CD4-positive, alpha-beta T cell treated with Interleukin-15 for 4 hours (primary cell): Measurements from ENCODE around the gene ZZZ3.
"Not testable (repeated sequence)": the region's sequence is repeated elsewhere in the genome, so short reads cannot be mapped to it uniquely, and the experiment has no call there.

Experiments used
- DNase-seq: peaks from one replicate; pipeline ENCODE4 v3.0.0-alpha.2; 2020; ENCODE audit warnings: low spot score

Gene ZZZ3

GRCh38 chr1:77682460-77683159 lies at the start of gene ZZZ3:
TSS of gene ZZZ3 (minus strand) at chr1:77682658. CDS start at chr1:77633354, 49,304 bp downstream.
- DNase-seq, result peak; percentile 95

GRCh38 chr1:77732090-77732489 lies 49.6 kb upstream of the ZZZ3 start:
- no peak for DNase-seq

GRCh38 chr1:77725706-77726105 lies 43.2 kb upstream of the ZZZ3 start:
- DNase-seq, result no peak

GRCh38 chr1:77718181-77718580 lies 35.7 kb upstream of the ZZZ3 start:
- no peak for DNase-seq

GRCh38 chr1:77716065-77716464 lies 33.6 kb upstream of the ZZZ3 start:
- no peak for DNase-seq

GRCh38 chr1:77709727-77710126 lies 27.3 kb upstream of the ZZZ3 start:
- DNase-seq, result no peak

- DNase-seq, result no peak
Measured at GRCh38 chr1:77706321-77706720, 23.9 kb upstream of the ZZZ3 start.

GRCh38 chr1:77704736-77705135 lies 22.3 kb upstream of the ZZZ3 start:
- DNase-seq, result no peak

- DNase-seq, result not testable (repeated sequence)
Measured at GRCh38 chr1:77699673-77700072, 17.2 kb upstream of the ZZZ3 start.

- DNase-seq, result no peak
Measured at GRCh38 chr1:77697441-77697840, 15.0 kb upstream of the ZZZ3 start.

GRCh38 chr1:77688939-77689338 lies 6.5 kb upstream of the ZZZ3 start:
- DNase-seq, result no peak

- no peak for DNase-seq
Measured at GRCh38 chr1:77687519-77687906, 5.1 kb upstream of the ZZZ3 start.

- DNase-seq, result no peak
Measured at GRCh38 chr1:77686796-77687518, 4.5 kb upstream of the ZZZ3 start.

- peak; percentile 91 for DNase-seq
Measured at GRCh38 chr1:77683160-77684148, 996 bp upstream of the ZZZ3 start.

- DNase-seq, result no peak
Measured at GRCh38 chr1:77680173-77680572, 2.3 kb downstream of the ZZZ3 start.

GRCh38 chr1:77678660-77679610 lies 3.5 kb downstream of the ZZZ3 start:
- DNase-seq, result no peak

GRCh38 chr1:77674807-77675206 lies 7.7 kb downstream of the ZZZ3 start:
- not testable (repeated sequence) for DNase-seq

GRCh38 chr1:77673716-77674355 lies 8.6 kb downstream of the ZZZ3 start:
- no peak for DNase-seq

GRCh38 chr1:77673030-77673429 lies 9.4 kb downstream of the ZZZ3 start:
- no peak for DNase-seq

- DNase-seq, result no peak
Measured at GRCh38 chr1:77672374-77672773, 10.1 kb downstream of the ZZZ3 start.

GRCh38 chr1:77671836-77672235 lies 10.6 kb downstream of the ZZZ3 start:
- DNase-seq, result no peak
